Bronchial epithelial cell (primary cell): ENCODE data around the gene PAM16. TPM values are rescaled to one million over a fixed set of nuclear protein-coding genes. Genes with fewer than 3 reads are reported as not detected.

Source experiments
- DNase-seq: peaks from one replicate; pipeline ENCODE4 v3.0.0-alpha.2; 2010; ENCODE audit warnings: low read depth
- FAIRE-seq: peaks from 2 replicates; lab custom pipeline; 2011; peaks lifted over from hg19 to GRCh38; lab: Jason Lieb, UNC
- H3K27me3 ChIP-seq: 2 replicates; pipeline ENCODE4 v1.5.1; 2011; ENCODE audit warnings: low read length; ENCODE audit not compliant: control insufficient read depth, insufficient read depth
- H3K36me3 ChIP-seq: 2 replicates; pipeline ENCODE4 v1.5.1; 2011; ENCODE audit warnings: low read length; ENCODE audit not compliant: control insufficient read depth, insufficient read depth
- H3K4me3 ChIP-seq: 2 replicates; pipeline ENCODE4 v1.5.1; 2011; ENCODE audit warnings: mild to moderate bottlenecking, low read depth, low read length, control low read depth
- total RNA-seq: library from RNA; depleted of rRNA; stranded (reverse); fragments of >200 nt; gene quantifications from 2 replicates; pipeline ENCODE4 v1.2.1, GENCODE V29; 2014
- TF ChIP-seq, protein P1 (sequence below): IDR thresholded peaks from 2 replicates; pipeline ENCODE4 v1.5.1; 2011; ENCODE audit warnings: mild to moderate bottlenecking, moderate library complexity, low read length, control low read depth, inconsistent platforms; ENCODE audit not compliant: insufficient read depth, severe bottlenecking

The PAM16 gene
- total RNA-seq, 1 donor from 2014 or later, result 50.3 TPM

GRCh38 chr16:4385066-4385788, 34.1 kb upstream of the PAM16 start:
- Histone ChIP-seq H3K4me3 (no peak overlapping the region), H3K36me3 (peaks cover 11% of the 10 kb centered on the region), H3K27me3 (no peaks in the 10 kb centered on the region)
- TF ChIP-seq, protein P1, sequence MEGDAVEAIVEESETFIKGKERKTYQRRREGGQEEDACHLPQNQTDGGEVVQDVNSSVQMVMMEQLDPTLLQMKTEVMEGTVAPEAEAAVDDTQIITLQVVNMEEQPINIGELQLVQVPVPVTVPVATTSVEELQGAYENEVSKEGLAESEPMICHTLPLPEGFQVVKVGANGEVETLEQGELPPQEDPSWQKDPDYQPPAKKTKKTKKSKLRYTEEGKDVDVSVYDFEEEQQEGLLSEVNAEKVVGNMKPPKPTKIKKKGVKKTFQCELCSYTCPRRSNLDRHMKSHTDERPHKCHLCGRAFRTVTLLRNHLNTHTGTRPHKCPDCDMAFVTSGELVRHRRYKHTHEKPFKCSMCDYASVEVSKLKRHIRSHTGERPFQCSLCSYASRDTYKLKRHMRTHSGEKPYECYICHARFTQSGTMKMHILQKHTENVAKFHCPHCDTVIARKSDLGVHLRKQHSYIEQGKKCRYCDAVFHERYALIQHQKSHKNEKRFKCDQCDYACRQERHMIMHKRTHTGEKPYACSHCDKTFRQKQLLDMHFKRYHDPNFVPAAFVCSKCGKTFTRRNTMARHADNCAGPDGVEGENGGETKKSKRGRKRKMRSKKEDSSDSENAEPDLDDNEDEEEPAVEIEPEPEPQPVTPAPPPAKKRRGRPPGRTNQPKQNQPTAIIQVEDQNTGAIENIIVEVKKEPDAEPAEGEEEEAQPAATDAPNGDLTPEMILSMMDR, result no peak
- no peak for FAIRE-seq
- DNase-seq, result no peak

GRCh38 chr16:4384509-4384942, 33.4 kb upstream of the PAM16 start:
- H3K36me3 ChIP-seq, result peaks cover 9% of the 10 kb centered on the region
- H3K27me3 ChIP-seq, result no peaks in the 10 kb centered on the region
- DNase-seq (no peak), FAIRE-seq (no peak)
- TF ChIP-seq, protein P1, result no peak
- H3K4me3 ChIP-seq, result no peak overlapping the region

DNA sequence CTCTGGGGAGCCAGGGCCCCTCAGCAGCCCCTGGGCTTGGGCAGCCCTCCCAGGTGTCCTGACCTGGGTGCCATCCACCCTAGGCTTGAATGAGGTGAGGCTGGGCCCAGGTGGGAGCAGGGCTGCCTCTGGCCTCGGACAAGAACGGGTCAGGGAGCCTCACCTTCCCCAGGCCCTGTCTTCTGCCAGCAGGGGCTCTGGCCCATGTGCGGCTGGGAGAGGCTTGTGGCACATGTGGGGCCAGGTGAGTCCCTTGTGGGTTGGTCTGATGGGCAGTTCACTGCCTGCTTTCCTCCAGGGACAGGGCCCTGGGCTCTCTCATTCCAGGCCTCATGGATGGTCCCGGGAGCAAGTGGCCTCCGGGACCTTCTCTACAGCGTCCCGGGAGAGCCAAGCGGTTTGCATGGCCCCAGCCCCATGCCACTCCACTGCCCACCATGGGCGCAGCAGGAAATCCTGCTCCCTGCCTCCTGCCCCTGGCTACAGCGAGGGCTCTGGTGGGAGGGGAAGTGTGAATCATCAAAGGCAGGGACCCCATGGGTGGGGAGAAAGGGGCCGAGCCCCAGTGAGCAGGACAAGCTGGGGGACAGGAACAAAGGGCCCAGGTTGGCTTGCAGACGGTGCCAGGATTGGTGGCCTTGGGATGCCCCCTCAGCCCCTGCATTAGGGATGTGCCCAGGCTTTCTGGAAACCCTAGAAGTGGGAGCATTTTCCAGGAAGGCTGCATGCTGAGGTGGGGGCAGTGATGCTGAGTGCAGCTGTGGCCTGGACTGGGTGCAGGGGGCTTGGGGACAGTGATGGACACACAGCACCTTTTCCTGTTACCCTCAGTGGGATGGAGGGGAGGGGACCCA, 32.7 kb upstream of the PAM16 start:
- Histone ChIP-seq H3K4me3 (no peak overlapping the region), H3K36me3 (peaks cover 9% of the 10 kb centered on the region), H3K27me3 (no peaks in the 10 kb centered on the region)
- TF ChIP-seq, protein P1, result no peak
- DNase-seq, result no peak
- no peak for FAIRE-seq

GRCh38 chr16:4382795-4383357, 31.8 kb upstream of the PAM16 start:
- TF ChIP-seq, protein P1, result no peak
- no peak for FAIRE-seq
- H3K36me3 ChIP-seq, result peaks cover 7% of the 10 kb centered on the region
- H3K27me3 ChIP-seq, result no peaks in the 10 kb centered on the region
- DNase-seq, result no peak
- H3K4me3 ChIP-seq, result no peak overlapping the region

DNA sequence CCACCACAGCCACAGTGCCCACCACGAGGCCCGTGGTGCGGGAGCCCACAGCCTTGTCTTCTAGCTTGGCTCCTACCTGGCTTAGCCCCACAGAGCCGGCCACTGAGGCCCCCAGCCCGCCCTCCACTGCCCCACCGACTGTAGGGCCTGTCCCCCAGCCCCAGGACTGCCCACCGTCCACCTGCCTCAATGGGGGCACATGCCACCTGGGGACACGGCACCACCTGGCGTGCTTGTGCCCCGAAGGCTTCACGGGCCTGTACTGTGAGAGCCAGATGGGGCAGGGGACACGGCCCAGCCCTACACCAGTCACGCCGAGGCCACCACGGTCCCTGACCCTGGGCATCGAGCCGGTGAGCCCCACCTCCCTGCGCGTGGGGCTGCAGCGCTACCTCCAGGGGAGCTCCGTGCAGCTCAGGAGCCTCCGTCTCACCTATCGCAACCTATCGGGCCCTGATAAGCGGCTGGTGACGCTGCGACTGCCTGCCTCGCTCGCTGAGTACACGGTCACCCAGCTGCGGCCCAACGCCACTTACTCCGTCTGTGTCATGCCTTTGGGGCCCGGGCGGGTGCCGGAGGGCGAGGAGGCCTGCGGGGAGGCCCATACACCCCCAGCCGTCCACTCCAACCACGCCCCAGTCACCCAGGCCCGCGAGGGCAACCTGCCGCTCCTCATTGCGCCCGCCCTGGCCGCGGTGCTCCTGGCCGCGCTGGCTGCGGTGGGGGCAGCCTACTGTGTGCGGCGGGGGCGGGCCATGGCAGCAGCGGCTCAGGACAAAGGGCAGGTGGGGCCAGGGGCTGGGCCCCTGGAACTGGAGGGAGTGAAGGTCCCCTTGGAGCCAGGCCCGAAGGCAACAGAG, 31.0 kb upstream of the PAM16 start:
- FAIRE-seq (no peak), DNase-seq (no peak)
- TF ChIP-seq, protein P1, result no peak
- Histone ChIP-seq H3K36me3 (peaks cover 4% of the 10 kb centered on the region), H3K4me3 (no peak overlapping the region), H3K27me3 (no peaks in the 10 kb centered on the region)
